ENCODE data around the gene KLHL1. TPM values are rescaled to one million over a fixed set of nuclear protein-coding genes. Genes with fewer than 3 reads are reported as not detected.
"Not testable (repeated sequence)": the region's sequence is repeated elsewhere in the genome, so short reads cannot be mapped to it uniquely, and the experiment has no call there.

KLHL1 gene
- total RNA-seq (not detected), total RNA-seq (0 reads per million in 2 donors)

GRCh38 chr13:70108356-70109105, at the start of gene KLHL1:
KLHL1 (minus strand) TSS chr13:70108452; CDS start chr13:70107699, 753 bp downstream.
- no peaks in the 10 kb centered on the region for H3K36me3 Mint-ChIP-seq (ENCODE audit: low read depth)
- ATAC-seq (no peak), DNase-seq (no peak)
- no peaks in the 10 kb centered on the region for H3K9me3 ChIP-seq (ENCODE audit: control insufficient read depth, low read length, poor library complexity, severe bottlenecking)
- no peaks in the 10 kb centered on the region for H3K4me1 Mint-ChIP-seq
- no peaks in the 10 kb centered on the region for H3K27me3 Mint-ChIP-seq
- H3K27ac Mint-ChIP-seq = no peak within 1 kb of the TSS
- H3K4me3 Mint-ChIP-seq = no peak within 1 kb of the TSS

- H3K4me3 Mint-ChIP-seq, H3K4me1 Mint-ChIP-seq, H3K27ac Mint-ChIP-seq: not testable (repeated sequence)
Measured at GRCh38 chr13:70142658-70143057, 34.4 kb upstream of the KLHL1 start.

GRCh38 chr13:70128098-70128497, 19.8 kb upstream of the KLHL1 start:
- H3K9me3 ChIP-seq (ENCODE audit: control insufficient read depth, low read length, poor library complexity, severe bottlenecking) = no peaks in the 10 kb centered on the region
- Mint-ChIP-seq H3K4me1 (no peaks in the 10 kb centered on the region), H3K36me3 (ENCODE audit: low read depth) (no peaks in the 10 kb centered on the region), H3K4me3 (no peak overlapping the region), H3K27me3 (no peaks in the 10 kb centered on the region), H3K27ac (no peak overlapping the region)
- ATAC-seq = no peak
- DNase-seq = no peak

More at GRCh38 chr13:70142658-70143057, 34.4 kb upstream of the KLHL1 start:
- not testable (repeated sequence) for H3K27me3 Mint-ChIP-seq; H3K9me3 ChIP-seq (ENCODE audit: control insufficient read depth, low read length, poor library complexity, severe bottlenecking); DNase-seq; ATAC-seq; H3K36me3 Mint-ChIP-seq (ENCODE audit: low read depth)

GRCh38 chr13:70125693-70126092, 17.4 kb upstream of the KLHL1 start:
- no peaks in the 10 kb centered on the region for H3K4me1 Mint-ChIP-seq
- no peaks in the 10 kb centered on the region for H3K9me3 ChIP-seq (ENCODE audit: control insufficient read depth, low read length, poor library complexity, severe bottlenecking)
- no peak overlapping the region for H3K4me3 Mint-ChIP-seq
- no peaks in the 10 kb centered on the region for H3K27me3 Mint-ChIP-seq
- ATAC-seq (no peak), DNase-seq (no peak)
- no peaks in the 10 kb centered on the region for H3K36me3 Mint-ChIP-seq (ENCODE audit: low read depth)
- no peak overlapping the region for H3K27ac Mint-ChIP-seq

- no peaks in the 10 kb centered on the region for H3K27me3 Mint-ChIP-seq
- H3K27ac Mint-ChIP-seq = no peak overlapping the region
- H3K4me3 Mint-ChIP-seq = no peak overlapping the region
- DNase-seq (no peak), ATAC-seq (no peak)
- no peaks in the 10 kb centered on the region for H3K9me3 ChIP-seq (ENCODE audit: control insufficient read depth, low read length, poor library complexity, severe bottlenecking)
- no peaks in the 10 kb centered on the region for H3K36me3 Mint-ChIP-seq (ENCODE audit: low read depth)
- no peaks in the 10 kb centered on the region for H3K4me1 Mint-ChIP-seq
Measured at GRCh38 chr13:70117338-70117905, 9.2 kb upstream of the KLHL1 start.

- no peaks in the 10 kb centered on the region for H3K9me3 ChIP-seq (ENCODE audit: control insufficient read depth, low read length, poor library complexity, severe bottlenecking)
- no peaks in the 10 kb centered on the region for H3K4me1 Mint-ChIP-seq
- H3K27me3 Mint-ChIP-seq = no peaks in the 10 kb centered on the region
- no peak within 1 kb of the TSS for H3K27ac Mint-ChIP-seq
- no peak within 1 kb of the TSS for H3K4me3 Mint-ChIP-seq
- DNase-seq (no peak), ATAC-seq (no peak)
- no peaks in the 10 kb centered on the region for H3K36me3 Mint-ChIP-seq (ENCODE audit: low read depth)
Measured at GRCh38 chr13:70107498-70108281, 562 bp downstream of the KLHL1 start, which contains the start of gene ATXN8OS. ATXN8OS (plus strand) TSS chr13:70107826.

- Mint-ChIP-seq H3K27ac (no peak overlapping the region), H3K27me3 (no peaks in the 10 kb centered on the region), H3K36me3 (ENCODE audit: low read depth) (no peaks in the 10 kb centered on the region), H3K4me3 (no peak overlapping the region), H3K4me1 (no peaks in the 10 kb centered on the region)
- H3K9me3 ChIP-seq (ENCODE audit: control insufficient read depth, low read length, poor library complexity, severe bottlenecking) = no peaks in the 10 kb centered on the region
- ATAC-seq (no peak), DNase-seq (no peak)
Measured at GRCh38 chr13:70107125-70107497, 1.1 kb downstream of the KLHL1 start.

- no peaks in the 10 kb centered on the region for H3K9me3 ChIP-seq (ENCODE audit: control insufficient read depth, low read length, poor library complexity, severe bottlenecking)
- ATAC-seq = no peak
- no peak for DNase-seq
- no peaks in the 10 kb centered on the region for H3K27me3 Mint-ChIP-seq
- no peak overlapping the region for H3K4me3 Mint-ChIP-seq
- H3K27ac Mint-ChIP-seq = no peak overlapping the region
- no peaks in the 10 kb centered on the region for H3K4me1 Mint-ChIP-seq
- H3K36me3 Mint-ChIP-seq (ENCODE audit: low read depth) = no peaks in the 10 kb centered on the region
Measured at GRCh38 chr13:70104481-70104880, 3.8 kb downstream of the KLHL1 start.

- no peaks in the 10 kb centered on the region for H3K9me3 ChIP-seq (ENCODE audit: control insufficient read depth, low read length, poor library complexity, severe bottlenecking)
- ATAC-seq = no peak
Measured at GRCh38 chr13:70098669-70099068, 9.6 kb downstream of the KLHL1 start.

GRCh38 chr13:70090036-70090723, 18.1 kb downstream of the KLHL1 start:
- Mint-ChIP-seq H3K4me1 (no peaks in the 10 kb centered on the region), H3K27me3 (no peaks in the 10 kb centered on the region), H3K4me3 (no peak overlapping the region), H3K36me3 (ENCODE audit: low read depth) (no peaks in the 10 kb centered on the region), H3K27ac (no peak overlapping the region)
- DNase-seq (no peak), ATAC-seq (no peak)
- no peaks in the 10 kb centered on the region for H3K9me3 ChIP-seq (ENCODE audit: control insufficient read depth, low read length, poor library complexity, severe bottlenecking)

More at GRCh38 chr13:70098669-70099068, 9.6 kb downstream of the KLHL1 start:
- DNase-seq = no peak
- Mint-ChIP-seq H3K4me1 (no peaks in the 10 kb centered on the region), H3K36me3 (ENCODE audit: low read depth) (no peaks in the 10 kb centered on the region), H3K4me3 (no peak overlapping the region), H3K27ac (no peak overlapping the region), H3K27me3 (no peaks in the 10 kb centered on the region)

- Mint-ChIP-seq H3K4me3 (no peak overlapping the region), H3K36me3 (ENCODE audit: low read depth) (no peaks in the 10 kb centered on the region), H3K27me3 (no peaks in the 10 kb centered on the region), H3K4me1 (no peaks in the 10 kb centered on the region), H3K27ac (no peak overlapping the region)
- ATAC-seq (no peak), DNase-seq (no peak)
- H3K9me3 ChIP-seq (ENCODE audit: control insufficient read depth, low read length, poor library complexity, severe bottlenecking) = no peaks in the 10 kb centered on the region
Measured at GRCh38 chr13:70088926-70089325, 19.3 kb downstream of the KLHL1 start.

GRCh38 chr13:70087247-70087646, 21.0 kb downstream of the KLHL1 start:
- no peaks in the 10 kb centered on the region for H3K4me1 Mint-ChIP-seq
- H3K9me3 ChIP-seq (ENCODE audit: control insufficient read depth, low read length, poor library complexity, severe bottlenecking) = no peaks in the 10 kb centered on the region
- H3K4me3 Mint-ChIP-seq = no peak overlapping the region
- H3K27me3 Mint-ChIP-seq = no peaks in the 10 kb centered on the region
- DNase-seq (no peak), ATAC-seq (no peak)
- no peak overlapping the region for H3K27ac Mint-ChIP-seq
- H3K36me3 Mint-ChIP-seq (ENCODE audit: low read depth) = no peaks in the 10 kb centered on the region

- Mint-ChIP-seq H3K4me1 (no peaks in the 10 kb centered on the region), H3K27me3 (no peaks in the 10 kb centered on the region), H3K4me3 (no peak overlapping the region), H3K27ac (no peak overlapping the region), H3K36me3 (ENCODE audit: low read depth) (no peaks in the 10 kb centered on the region)
- no peak for DNase-seq
- ATAC-seq = no peak
- no peaks in the 10 kb centered on the region for H3K9me3 ChIP-seq (ENCODE audit: control insufficient read depth, low read length, poor library complexity, severe bottlenecking)
Measured at GRCh38 chr13:70080012-70080411, 28.2 kb downstream of the KLHL1 start.

Data from T-helper 17 cell (primary cell).